Keratinocyte (primary cell): ENCODE data around the gene PLEKHA1. TPM values are rescaled to one million over a fixed set of nuclear protein-coding genes. Genes with fewer than 3 reads are reported as not detected.
A peak's percentile ranks its signal among the peaks of the same experiment; 100 is the strongest.

Experiments
- DNase-seq: peaks from one replicate; pipeline ENCODE4 v3.0.0-alpha.2; 2011; ENCODE audit warnings: low read depth, missing footprints, low spot score
- FAIRE-seq: peaks from 2 replicates; lab custom pipeline; 2011; peaks lifted over from hg19 to GRCh38; lab: Jason Lieb, UNC
- H2AFZ ChIP-seq: 2 replicates; pipeline ENCODE4 v1.6.0; 2012; ENCODE audit warnings: low read length, control low read depth, inconsistent platforms; ENCODE audit not compliant: control insufficient read depth
- H3K27ac ChIP-seq: 2 replicates; pipeline ENCODE4 v1.5.1; 2011; ENCODE audit warnings: low read length; ENCODE audit not compliant: control insufficient read depth, insufficient read depth
- H3K27me3 ChIP-seq: 3 replicates; pipeline ENCODE4 v1.6.0; 2011; ENCODE audit warnings: low read length; ENCODE audit not compliant: control insufficient read depth, insufficient read depth; ENCODE audit errors: extremely low read depth
- H3K36me3 ChIP-seq, 2 experiments: 2 replicates in 1 of 2; 3 replicates in 1 of 2; pipeline ENCODE4 v1.5.1; 2011; ENCODE audit warnings: low read length in 2 of 2, mild to moderate bottlenecking in 1 of 2; ENCODE audit not compliant: control insufficient read depth in 2 of 2, insufficient read depth in 2 of 2; ENCODE audit errors: extremely low read depth in 1 of 2
- H3K4me1 ChIP-seq: 3 replicates; pipeline ENCODE4 v1.5.1; 2011; ENCODE audit warnings: low read length; ENCODE audit not compliant: control insufficient read depth, insufficient read depth; ENCODE audit errors: extremely low read depth
- H3K4me2 ChIP-seq: 3 replicates; pipeline ENCODE4 v1.6.0; 2011; ENCODE audit warnings: low read depth, low read length; ENCODE audit not compliant: control insufficient read depth, insufficient read depth; ENCODE audit errors: extremely low read depth
- H3K4me3 ChIP-seq, 3 experiments: fragments of 200-600 bp in 1 of 3; sonication (generic) in 1 of 3; 2 replicates in 2 of 3; 3 replicates in 1 of 3; pipeline ENCODE4 v1.5.1; 2011 to 2016; ENCODE audit warnings: low read length in 3 of 3, mild to moderate bottlenecking in 3 of 3, control low read depth in 2 of 3, inconsistent platforms in 1 of 3, low read depth in 1 of 3, mixed read lengths in 1 of 3, mixed run types in 1 of 3, moderate library complexity in 1 of 3; ENCODE audit not compliant: control insufficient read depth in 2 of 3, insufficient read depth in 2 of 3; ENCODE audit errors: extremely low read depth in 1 of 3
- H3K79me2 ChIP-seq: 2 replicates; pipeline ENCODE4 v1.6.0; 2012; ENCODE audit warnings: low read length; ENCODE audit not compliant: control insufficient read depth, insufficient read depth
- H3K9ac ChIP-seq: 3 replicates; pipeline ENCODE4 v1.6.0; 2011; ENCODE audit warnings: low read length; ENCODE audit not compliant: control insufficient read depth, insufficient read depth; ENCODE audit errors: extremely low read depth
- H3K9me1 ChIP-seq: 3 replicates; pipeline ENCODE4 v1.6.0; 2011; ENCODE audit warnings: low read length; ENCODE audit not compliant: control insufficient read depth, insufficient read depth; ENCODE audit errors: extremely low read depth
- H3K9me3 ChIP-seq: 2 replicates; pipeline ENCODE4 v1.5.1; 2012; ENCODE audit warnings: low read depth, low read length; ENCODE audit not compliant: control insufficient read depth
- H4K20me1 ChIP-seq: 3 replicates; pipeline ENCODE4 v1.6.0; 2011; ENCODE audit warnings: low read length; ENCODE audit not compliant: control insufficient read depth, insufficient read depth; ENCODE audit errors: extremely low read depth
- CTCF ChIP-seq, 3 experiments: IDR thresholded peaks in 1 of 3; conservative IDR thresholded peaks in 1 of 3; optimal IDR thresholded peaks in 1 of 3; 2 replicates in 2 of 3; 3 replicates in 1 of 3; pipeline versions ENCODE3 to v1.5.1; 2011; ENCODE audit warnings: low read length in 3 of 3, mild to moderate bottlenecking in 3 of 3, moderate library complexity in 2 of 3, control low read depth in 1 of 3, inconsistent platforms in 1 of 3; ENCODE audit not compliant: insufficient read depth in 2 of 3; ENCODE audit errors: extremely low read depth in 1 of 3
- EZH2 ChIP-seq: IDR thresholded peaks from one replicate; pipeline ENCODE4 v1.6.1; 2012; ENCODE audit warnings: inconsistent platforms, mild to moderate bottlenecking, low read length, moderate library complexity
- dilution Hi-C: fragments of 300-500 bp; cut with MboI; formaldehyde crosslinking; loops from one replicate; pipeline ENCODE4 v1.7.0; 2020; ENCODE audit warnings: low sequenced_read_pairs; ENCODE audit not compliant: extremely low pct_ligation_motif_present
- polyA plus RNA-seq, 5 experiments: library from polyadenylated mRNA; depleted of rRNA in 3 of 5; stranded (reverse) in 3 of 5; stranded (forward) in 1 of 5; unstranded in 1 of 5; fragments of >200 nt; gene quantifications; 1 replicate in 1 of 5; 2 replicates in 3 of 5; 3 replicates in 1 of 5; pipeline versions ENCODE4 v1.2.1 to v1.2.3, GENCODE V29; 2011 to 2012; ENCODE audit warnings: missing spikeins in 2 of 5, low read depth in 1 of 5, low replicate concordance in 1 of 5

PLEKHA1 gene
- polyA plus RNA-seq, 1 donor (not counting 4 experiments of a cell fraction or from before 2014, with no cell fraction given), result 66.7 TPM

DNA sequence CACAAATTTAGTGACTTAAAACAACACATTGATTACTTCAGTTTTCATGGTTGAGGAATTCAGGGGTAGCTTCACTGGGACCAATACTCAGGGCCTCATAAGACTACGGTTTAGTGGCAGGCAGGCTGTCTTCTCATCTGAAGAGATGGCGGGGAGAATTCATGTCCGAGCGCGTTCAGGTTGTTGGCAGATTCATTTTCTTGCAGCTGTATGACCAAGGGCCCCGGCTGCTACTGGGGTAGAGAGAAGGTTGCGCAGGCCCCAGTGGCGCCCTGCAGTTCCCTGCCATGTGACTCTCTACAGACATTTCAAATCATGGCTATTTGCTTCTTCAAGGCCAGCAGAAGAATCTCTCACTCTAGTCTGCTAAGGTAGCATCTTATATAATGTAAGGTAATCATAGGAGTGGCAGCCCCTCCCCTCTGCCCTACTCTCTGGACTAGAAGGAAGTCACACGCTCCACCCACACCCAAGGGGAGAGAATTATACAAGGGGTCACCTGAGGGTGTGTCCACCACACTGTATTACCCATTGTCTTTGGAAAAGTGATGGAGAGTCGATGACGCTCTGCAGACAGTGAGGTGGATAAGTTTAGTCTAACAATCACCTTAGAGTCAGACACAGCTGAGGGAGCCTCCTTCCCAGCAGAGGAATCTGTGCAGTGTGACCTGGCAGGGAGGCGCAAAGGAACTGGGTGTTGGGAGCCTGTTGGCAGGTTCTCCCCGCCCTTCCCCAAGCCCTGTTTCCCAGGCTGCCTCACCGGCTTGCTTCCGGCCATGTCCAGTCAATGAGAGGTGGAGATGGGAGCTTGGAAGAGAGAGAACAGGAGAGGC is 35.7 kb upstream of the PLEKHA1 start:
- H4K20me1 ChIP-seq, result no peaks in the 10 kb centered on the region
- H3K4me1 ChIP-seq, result peaks cover 35% of the 10 kb centered on the region
- TF ChIP-seq CTCF (optimal IDR thresholded peaks at IDR 0.05 in 1 of 3, IDR thresholded peaks at IDR 0.05 in 1 of 3, conservative IDR thresholded peaks at IDR 0.05 in 1 of 3; ENCODE audit: extremely low read depth in 1 of 3, insufficient read depth in 2 of 3, low read length in 3 of 3), result no peak
- TF ChIP-seq EZH2, result no peak
- FAIRE-seq (peak; percentile 79), DNase-seq (no peak)
- H2AFZ ChIP-seq, result peak overlapping the region; percentile 88
- dilution Hi-C loops, result no loop called here
- H3K4me2 ChIP-seq, result peak overlapping the region; percentile 59
- H3K9me3 ChIP-seq, result no peaks in the 10 kb centered on the region
- peak overlapping the region; percentile 51 for H3K9ac ChIP-seq
- no peaks in the 10 kb centered on the region for H3K79me2 ChIP-seq
- peaks cover 0 to 3% of the 10 kb centered on the region in 2 experiments for H3K36me3 ChIP-seq
- H3K4me3 ChIP-seq, result peak overlapping the region in 1 of 3 experiments; percentile 24
- no peaks in the 10 kb centered on the region for H3K27me3 ChIP-seq
- peak overlapping the region; percentile 71 for H3K27ac ChIP-seq
- peaks cover 3% of the 10 kb centered on the region for H3K9me1 ChIP-seq

DNA sequence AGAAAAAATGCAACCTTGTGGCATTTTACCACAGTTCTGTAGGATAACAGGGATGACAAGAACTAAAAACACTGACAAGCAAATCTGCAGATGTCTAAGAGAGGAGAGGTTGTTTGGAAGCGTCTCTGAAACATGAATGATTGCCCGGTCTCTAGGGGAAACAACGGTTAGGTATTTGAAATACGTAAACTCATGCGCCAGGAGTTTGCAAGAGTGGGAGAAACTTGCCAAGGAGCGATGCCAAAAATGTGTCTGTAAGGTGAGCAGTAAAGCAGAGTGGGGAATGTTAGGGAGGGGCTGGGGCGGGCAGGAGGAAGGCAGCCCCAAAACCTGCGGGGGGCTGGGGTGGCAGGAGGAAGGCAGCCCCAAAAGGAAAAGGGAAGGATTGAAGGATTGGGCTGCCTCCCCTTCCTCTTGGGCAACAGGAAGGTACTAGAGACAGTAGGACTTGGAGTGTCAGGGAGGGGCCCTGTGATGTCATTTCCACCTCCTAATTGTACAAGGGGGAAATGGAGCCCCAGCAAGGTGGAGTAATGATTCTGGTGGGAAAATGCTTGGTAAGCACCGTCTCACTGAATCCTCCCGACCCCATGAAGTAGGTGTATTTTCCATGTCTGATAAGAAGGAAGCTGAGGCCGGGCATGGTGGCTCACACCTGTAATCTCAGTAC is 33.2 kb upstream of the PLEKHA1 start:
- H3K9me3 ChIP-seq, result no peaks in the 10 kb centered on the region
- H3K4me3 ChIP-seq, result no peak overlapping the region
- no peak overlapping the region for H3K27ac ChIP-seq
- H3K79me2 ChIP-seq, result no peaks in the 10 kb centered on the region
- H3K4me2 ChIP-seq, result no peak overlapping the region
- no peak for DNase-seq
- H3K27me3 ChIP-seq, result no peaks in the 10 kb centered on the region
- peaks cover 35% of the 10 kb centered on the region for H3K4me1 ChIP-seq
- H3K36me3 ChIP-seq, result no peaks in the 10 kb centered on the region
- no peak for TF ChIP-seq EZH2
- no peak for TF ChIP-seq CTCF (optimal IDR thresholded peaks at IDR 0.05 in 1 of 3, IDR thresholded peaks at IDR 0.05 in 1 of 3, conservative IDR thresholded peaks at IDR 0.05 in 1 of 3; ENCODE audit: extremely low read depth in 1 of 3, insufficient read depth in 2 of 3, low read length in 3 of 3)
- no peaks in the 10 kb centered on the region for H4K20me1 ChIP-seq
- no peak for FAIRE-seq
- peak overlapping the region; percentile 27 for H2AFZ ChIP-seq
- H3K9me1 ChIP-seq, result peaks cover 3% of the 10 kb centered on the region
- dilution Hi-C loops, result no loop called here
- no peak overlapping the region for H3K9ac ChIP-seq
